ENCODE data around the gene EHD1. TPM values are rescaled to one million over a fixed set of nuclear protein-coding genes. Genes with fewer than 3 reads are reported as not detected.

The EHD1 gene
- total RNA-seq, 1 donor from 2014 or later, result 114 TPM

- H3K4me1 Mint-ChIP-seq (ENCODE audit: low read depth, unreplicated experiment), result no peaks in the 10 kb centered on the region
- no peak overlapping the region for H3K27ac Mint-ChIP-seq (ENCODE audit: unreplicated experiment)
Measured at GRCh38 chr11:64905516-64906313, 27.3 kb upstream of the EHD1 start.

GRCh38 chr11:64903291-64903833 lies 24.9 kb upstream of the EHD1 start:
- no peak overlapping the region for H3K27ac Mint-ChIP-seq (ENCODE audit: unreplicated experiment)
- H3K4me3 Mint-ChIP-seq (ENCODE audit: unreplicated experiment), result no peak overlapping the region
- peaks cover 7% of the 10 kb centered on the region for H3K9me3 Mint-ChIP-seq (ENCODE audit: unreplicated experiment)
- H3K4me1 Mint-ChIP-seq (ENCODE audit: low read depth, unreplicated experiment), result no peaks in the 10 kb centered on the region
- no peak for TF ChIP-seq CTCF (IDR thresholded peaks at IDR 0.05; ENCODE audit: partially characterized antibody, unreplicated experiment)
- DNase-seq, result no peak
- peaks cover 3% of the 10 kb centered on the region for H3K27me3 Mint-ChIP-seq (ENCODE audit: unreplicated experiment)
- no peaks in the 10 kb centered on the region for H3K36me3 Mint-ChIP-seq (ENCODE audit: unreplicated experiment)

More at GRCh38 chr11:64905516-64906313, 27.3 kb upstream of the EHD1 start:
- no peak for DNase-seq
- peaks cover 6% of the 10 kb centered on the region for H3K9me3 Mint-ChIP-seq (ENCODE audit: unreplicated experiment)
- no peak overlapping the region for H3K4me3 Mint-ChIP-seq (ENCODE audit: unreplicated experiment)
- no peaks in the 10 kb centered on the region for H3K27me3 Mint-ChIP-seq (ENCODE audit: unreplicated experiment)
- H3K36me3 Mint-ChIP-seq (ENCODE audit: unreplicated experiment), result no peaks in the 10 kb centered on the region
- TF ChIP-seq CTCF (IDR thresholded peaks at IDR 0.05; ENCODE audit: partially characterized antibody, unreplicated experiment), result no peak

GRCh38 chr11:64902102-64902900 lies 23.9 kb upstream of the EHD1 start:
- peaks cover 3% of the 10 kb centered on the region for H3K27me3 Mint-ChIP-seq (ENCODE audit: unreplicated experiment)
- DNase-seq, result no peak
- H3K9me3 Mint-ChIP-seq (ENCODE audit: unreplicated experiment), result peaks cover 6% of the 10 kb centered on the region
- TF ChIP-seq CTCF (IDR thresholded peaks at IDR 0.05; ENCODE audit: partially characterized antibody, unreplicated experiment), result no peak
- no peaks in the 10 kb centered on the region for H3K4me1 Mint-ChIP-seq (ENCODE audit: low read depth, unreplicated experiment)
- H3K27ac Mint-ChIP-seq (ENCODE audit: unreplicated experiment), result no peak overlapping the region
- H3K36me3 Mint-ChIP-seq (ENCODE audit: unreplicated experiment), result no peaks in the 10 kb centered on the region
- H3K4me3 Mint-ChIP-seq (ENCODE audit: unreplicated experiment), result no peak overlapping the region

GRCh38 chr11:64900774-64901173 lies 22.4 kb upstream of the EHD1 start:
- DNase-seq, result no peak
- no peak overlapping the region for H3K27ac Mint-ChIP-seq (ENCODE audit: unreplicated experiment)
- peaks cover 3% of the 10 kb centered on the region for H3K4me1 Mint-ChIP-seq (ENCODE audit: low read depth, unreplicated experiment)
- H3K27me3 Mint-ChIP-seq (ENCODE audit: unreplicated experiment), result peaks cover 3% of the 10 kb centered on the region
- no peak for TF ChIP-seq CTCF (IDR thresholded peaks at IDR 0.05; ENCODE audit: partially characterized antibody, unreplicated experiment)
- no peaks in the 10 kb centered on the region for H3K36me3 Mint-ChIP-seq (ENCODE audit: unreplicated experiment)
- H3K9me3 Mint-ChIP-seq (ENCODE audit: unreplicated experiment), result peaks cover 6% of the 10 kb centered on the region
- no peak overlapping the region for H3K4me3 Mint-ChIP-seq (ENCODE audit: unreplicated experiment)
